Activated CD4-positive, alpha-beta T cell treated with anti-CD3 and anti-CD28 coated beads, Interleukin-2, amount 10 ng/mL, durations not matched to agents 7 days and 5 days (primary cell): ENCODE results near the gene F10. TPM values are rescaled to one million over a fixed set of nuclear protein-coding genes. Genes with fewer than 3 reads are reported as not detected.

Experiments
- CTCF ChIA-PET: fragments of 350-600 bp; sonication (Branson Sonifier 250); formaldehyde crosslinking; loops from one replicate; lab custom pipeline; 2021; ENCODE audit warnings: antibody characterized with exemption; lab: Charles Lee
- POLR2A ChIA-PET: fragments of 350-600 bp; sonication (Branson Sonifier 250); formaldehyde crosslinking; loops from one replicate; lab custom pipeline; 2021; ENCODE audit warnings: antibody characterized with exemption; lab: Charles Lee
- DNase-seq: peaks from one replicate; pipeline ENCODE4 v3.0.0-alpha.2; 2020
- H3K27ac Mint-ChIP-seq: one replicate; pipeline ENCODE4 v1.8.0; 2021; ENCODE audit warnings: mild to moderate bottlenecking, moderate library complexity, mixed read lengths
- H3K27me3 Mint-ChIP-seq: one replicate; pipeline ENCODE4 v1.8.0; 2021; ENCODE audit warnings: mixed read lengths
- H3K36me3 Mint-ChIP-seq: one replicate; pipeline ENCODE4 v1.8.0; 2021; ENCODE audit warnings: low read depth, mixed read lengths
- H3K4me1 Mint-ChIP-seq: one replicate; pipeline ENCODE4 v1.8.0; 2021; ENCODE audit warnings: mixed read lengths
- H3K4me3 Mint-ChIP-seq: one replicate; pipeline ENCODE4 v1.8.0; 2021; ENCODE audit warnings: mild to moderate bottlenecking, moderate library complexity, mixed read lengths
- H3K9me3 Mint-ChIP-seq: one replicate; pipeline ENCODE4 v1.8.0; 2021; ENCODE audit warnings: mixed read lengths
- total RNA-seq, 2 experiments: library from RNA; stranded (reverse); gene quantifications; one replicate each; pipeline ENCODE4 v1.2.3, GENCODE V29; 2021

The F10 gene
- total RNA-seq, 2 experiments from 2014 or later, result not detected

- POLR2A ChIA-PET, result no interaction called here
- DNase-seq, result no peak
- no peak overlapping the region for H3K27ac Mint-ChIP-seq
- H3K4me1 Mint-ChIP-seq, result no peaks in the 10 kb centered on the region
- CTCF ChIA-PET, result no interaction called here
- no peak overlapping the region for H3K4me3 Mint-ChIP-seq
- no peaks in the 10 kb centered on the region for H3K9me3 Mint-ChIP-seq
- H3K36me3 Mint-ChIP-seq, result no peaks in the 10 kb centered on the region
- no peaks in the 10 kb centered on the region for H3K27me3 Mint-ChIP-seq
Measured at GRCh38 chr13:113082198-113083021, 40.2 kb upstream of the F10 start.

GRCh38 chr13:113083022-113083373 is 39.6 kb upstream of the F10 start:
- no peaks in the 10 kb centered on the region for H3K4me1 Mint-ChIP-seq
- no peak overlapping the region for H3K27ac Mint-ChIP-seq
- no peaks in the 10 kb centered on the region for H3K9me3 Mint-ChIP-seq
- H3K27me3 Mint-ChIP-seq, result no peaks in the 10 kb centered on the region
- POLR2A ChIA-PET, result no interaction called here
- DNase-seq, result no peak
- H3K36me3 Mint-ChIP-seq, result no peaks in the 10 kb centered on the region
- CTCF ChIA-PET, result no interaction called here
- H3K4me3 Mint-ChIP-seq, result no peak overlapping the region

GRCh38 chr13:113083402-113084061 is 39.1 kb upstream of the F10 start:
- Mint-ChIP-seq H3K9me3 (no peaks in the 10 kb centered on the region), H3K27me3 (no peaks in the 10 kb centered on the region), H3K4me1 (no peaks in the 10 kb centered on the region), H3K27ac (no peak overlapping the region), H3K36me3 (no peaks in the 10 kb centered on the region), H3K4me3 (no peak overlapping the region)
- ChIA-PET POLR2A (no interaction called here), CTCF (no interaction called here)
- DNase-seq, result no peak

GRCh38 chr13:113084094-113084942 is 38.3 kb upstream of the F10 start:
- ChIA-PET POLR2A (no interaction called here), CTCF (no interaction called here)

GRCh38 chr13:113084943-113085540 is 37.6 kb upstream of the F10 start:
- H3K36me3 Mint-ChIP-seq, result no peaks in the 10 kb centered on the region
- CTCF ChIA-PET, result no interaction called here

More at GRCh38 chr13:113084094-113084942, 38.3 kb upstream of the F10 start:
- Mint-ChIP-seq H3K36me3 (no peaks in the 10 kb centered on the region), H3K4me1 (no peaks in the 10 kb centered on the region), H3K27me3 (no peaks in the 10 kb centered on the region), H3K4me3 (no peak overlapping the region), H3K9me3 (no peaks in the 10 kb centered on the region), H3K27ac (no peak overlapping the region)
- no peak for DNase-seq

GRCh38 chr13:113086031-113086750 is 36.4 kb upstream of the F10 start:
- ChIA-PET POLR2A (no interaction called here), CTCF (interaction anchor here (1.0 kb wide), 1 partner anchor 155 kb away, joined by 3 read pairs; no protein-coding TSS in a partner anchor)
- Mint-ChIP-seq H3K4me1 (no peaks in the 10 kb centered on the region), H3K4me3 (no peak overlapping the region), H3K27me3 (no peaks in the 10 kb centered on the region), H3K36me3 (no peaks in the 10 kb centered on the region), H3K9me3 (no peaks in the 10 kb centered on the region), H3K27ac (no peak overlapping the region)
- DNase-seq, result no peak

More at GRCh38 chr13:113084943-113085540, 37.6 kb upstream of the F10 start:
- Mint-ChIP-seq H3K4me1 (no peaks in the 10 kb centered on the region), H3K27me3 (no peaks in the 10 kb centered on the region), H3K9me3 (no peaks in the 10 kb centered on the region), H3K27ac (no peak overlapping the region), H3K4me3 (no peak overlapping the region)
- no peak for DNase-seq
- POLR2A ChIA-PET, result no interaction called here

GRCh38 chr13:113086991-113087922 is 35.3 kb upstream of the F10 start:
- ChIA-PET POLR2A (no interaction called here), CTCF (interaction anchor here (0.6 to 1.0 kb wide), 2 partner anchors 154 to 202 kb away, joined by 3 read pairs; no protein-coding TSS in a partner anchor)
- no peak for DNase-seq
- Mint-ChIP-seq H3K27me3 (no peaks in the 10 kb centered on the region), H3K4me1 (no peaks in the 10 kb centered on the region), H3K36me3 (no peaks in the 10 kb centered on the region), H3K4me3 (no peak overlapping the region), H3K27ac (no peak overlapping the region), H3K9me3 (no peaks in the 10 kb centered on the region)

- H3K9me3 Mint-ChIP-seq, result no peaks in the 10 kb centered on the region
- no peaks in the 10 kb centered on the region for H3K4me1 Mint-ChIP-seq
- no peak for DNase-seq
- no peaks in the 10 kb centered on the region for H3K36me3 Mint-ChIP-seq
- POLR2A ChIA-PET, result no interaction called here
- H3K27ac Mint-ChIP-seq, result no peak overlapping the region
- H3K4me3 Mint-ChIP-seq, result no peak overlapping the region
- no peaks in the 10 kb centered on the region for H3K27me3 Mint-ChIP-seq
- CTCF ChIA-PET, result no interaction called here
Measured at GRCh38 chr13:113087923-113088690, 34.5 kb upstream of the F10 start.

GRCh38 chr13:113088691-113089020 is 33.9 kb upstream of the F10 start:
- Mint-ChIP-seq H3K4me3 (no peak overlapping the region), H3K27ac (no peak overlapping the region), H3K36me3 (no peaks in the 10 kb centered on the region), H3K4me1 (no peaks in the 10 kb centered on the region), H3K9me3 (no peaks in the 10 kb centered on the region), H3K27me3 (no peaks in the 10 kb centered on the region)
- no peak for DNase-seq
- ChIA-PET CTCF (interaction anchor here (1.2 kb wide), 1 partner anchor 12 kb away, joined by 3 read pairs; no protein-coding TSS in a partner anchor), POLR2A (no interaction called here)

GRCh38 chr13:113089693-113090414 is 32.7 kb upstream of the F10 start:
- no peaks in the 10 kb centered on the region for H3K36me3 Mint-ChIP-seq

More at GRCh38 chr13:113089693-113090414, 32.7 kb upstream of the F10 start:
- Mint-ChIP-seq H3K27ac (no peak overlapping the region), H3K4me1 (no peaks in the 10 kb centered on the region), H3K27me3 (no peaks in the 10 kb centered on the region), H3K9me3 (no peaks in the 10 kb centered on the region), H3K4me3 (no peak overlapping the region)
- DNase-seq, result no peak
- POLR2A ChIA-PET, result no interaction called here
- CTCF ChIA-PET, result interaction anchor here (1.2 kb wide), 1 partner anchor 10 kb away, joined by 3 read pairs; no protein-coding TSS in a partner anchor
